Measurements from ENCODE around the gene PLXNA4. TPM values are rescaled to one million over a fixed set of nuclear protein-coding genes. Genes with fewer than 3 reads are reported as not detected.

PLXNA4 gene
- total and polyA plus RNA-seq, 9 of the 15 experiments (the other 6 are each of a cell fraction or from before 2014, with no cell fraction given), result under 0.01 to 0.09 TPM; not detected in 7

DNA sequence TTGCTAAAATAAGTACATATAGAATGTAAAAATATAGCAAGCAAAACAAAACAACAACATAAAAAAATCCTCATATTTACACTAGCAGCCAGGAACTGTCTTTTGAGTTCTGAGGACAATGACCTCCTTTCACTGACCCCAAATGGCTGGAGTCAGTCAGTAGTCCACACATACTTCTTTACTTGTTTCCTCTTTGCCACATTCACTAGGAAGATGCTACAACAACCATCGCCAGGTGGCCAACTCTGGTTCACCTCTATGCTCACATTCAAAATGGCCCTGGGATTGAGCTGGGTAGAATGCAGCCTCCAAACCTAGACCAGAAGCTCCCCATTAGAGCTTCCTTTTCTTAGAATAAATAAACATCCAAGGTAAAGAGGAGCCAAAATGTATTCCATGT, 356.2 kb downstream of the PLXNA4 start:
- H3K27me3 ChIP-seq (ENCODE audit: control insufficient read depth in 2 of 2, insufficient read depth in 2 of 2, low read length in 2 of 2), result peaks cover 0 to 11% of the 10 kb centered on the region in 2 experiments; a peak in 1 of 5 replicates
- ATAC-seq (no peak), DNase-seq (ENCODE audit: extremely low read depth in 1 of 4, low spot score in 3 of 4) (no peak), FAIRE-seq (no peak)
- H3K9ac ChIP-seq (ENCODE audit: insufficient read depth in 1 of 2, low read depth in 2 of 2, low read length in 2 of 2), result no peak overlapping the region
- H3K4me3 ChIP-seq, result no peak overlapping the region
- 0% methylated on average over 1 of the region's 1 CpG for WGBS (ENCODE audit: insufficient coverage, low coverage, missing lambda C conversion rate)
- no peak overlapping the region for H2AFZ ChIP-seq (ENCODE audit: low read depth, low read length)
- no peak overlapping the region for H3K4me2 ChIP-seq (ENCODE audit: insufficient read depth, low read length)
- BruUV-seq (replicated peaks), result no TSS peak
- intact Hi-C loops (cut with micrococcal nuclease) (no loop called here), in situ Hi-C loops (cut with MboI) (no loop called here)
- H4K20me1 ChIP-seq (replicated peaks; ENCODE audit: control insufficient read depth, insufficient read depth, low read length), result no peaks in the 10 kb centered on the region
- no peaks in the 10 kb centered on the region for H3K9me3 ChIP-seq (replicated peaks; ENCODE audit: control insufficient read depth, insufficient read depth, low read depth, low read length)
- peaks cover 4% of the 10 kb centered on the region for H3K9me1 ChIP-seq (ENCODE audit: control insufficient read depth, insufficient read depth, low read length)
- ChIA-PET POLR2A (interaction anchor here (0.7 to 1.5 kb wide), 2 partner anchors 12 to 466 kb away, joined by 3 read pairs; no protein-coding TSS in a partner anchor), CTCF (ENCODE audit: low intra/inter-chr PET ratio) (no interaction called here)
- no peaks in the 10 kb centered on the region for H3K36me3 ChIP-seq (ENCODE audit: control insufficient read depth, insufficient read depth, low read length)
- no peaks in the 10 kb centered on the region for H3K4me1 ChIP-seq (replicated peaks in 1 of 2; ENCODE audit: control insufficient read depth in 2 of 2, insufficient read depth in 2 of 2, low read length in 2 of 2)
- no peak overlapping the region for H3K27ac ChIP-seq (ENCODE audit: extremely low read depth, low read depth, low read length)
- H3K79me2 ChIP-seq (ENCODE audit: control insufficient read depth, insufficient read depth, low read length), result no peaks in the 10 kb centered on the region
- TF ChIP-seq FOXA1 (IDR thresholded peaks at IDR 0.05; ENCODE audit: borderline replicate concordance), result no peak
- TF ChIP-seq ZNF586 (CRISPR knock-in tag; conservative IDR thresholded peaks at IDR 0.05), result no peak
- TF ChIP-seq RBM22 (IDR thresholded peaks at IDR 0.05; ENCODE audit: low read depth, low read length, poor library complexity, severe bottlenecking), result no peak
- no peak for TF ChIP-seq KAT2B (IDR thresholded peaks at IDR 0.05; ENCODE audit: low read depth, low read length)
- no peak for TF ChIP-seq SMAD2 (IDR thresholded peaks at IDR 0.05; ENCODE audit: low read depth, low read length)
- no peak for TF ChIP-seq BRF1 (IDR thresholded peaks at IDR 0.05; ENCODE audit: borderline replicate concordance, extremely low read depth, insufficient read length)
- TF ChIP-seq, protein P1, sequence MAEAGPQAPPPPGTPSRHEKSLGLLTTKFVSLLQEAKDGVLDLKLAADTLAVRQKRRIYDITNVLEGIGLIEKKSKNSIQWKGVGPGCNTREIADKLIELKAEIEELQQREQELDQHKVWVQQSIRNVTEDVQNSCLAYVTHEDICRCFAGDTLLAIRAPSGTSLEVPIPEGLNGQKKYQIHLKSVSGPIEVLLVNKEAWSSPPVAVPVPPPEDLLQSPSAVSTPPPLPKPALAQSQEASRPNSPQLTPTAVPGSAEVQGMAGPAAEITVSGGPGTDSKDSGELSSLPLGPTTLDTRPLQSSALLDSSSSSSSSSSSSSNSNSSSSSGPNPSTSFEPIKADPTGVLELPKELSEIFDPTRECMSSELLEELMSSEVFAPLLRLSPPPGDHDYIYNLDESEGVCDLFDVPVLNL (CRISPR knock-in tag; IDR thresholded peaks at IDR 0.05; ENCODE audit: low read depth), result no peak
- TF ChIP-seq EP300 (IDR thresholded peaks at IDR 0.05; ENCODE audit: low read length), result no peak
- TF ChIP-seq, protein P2, sequence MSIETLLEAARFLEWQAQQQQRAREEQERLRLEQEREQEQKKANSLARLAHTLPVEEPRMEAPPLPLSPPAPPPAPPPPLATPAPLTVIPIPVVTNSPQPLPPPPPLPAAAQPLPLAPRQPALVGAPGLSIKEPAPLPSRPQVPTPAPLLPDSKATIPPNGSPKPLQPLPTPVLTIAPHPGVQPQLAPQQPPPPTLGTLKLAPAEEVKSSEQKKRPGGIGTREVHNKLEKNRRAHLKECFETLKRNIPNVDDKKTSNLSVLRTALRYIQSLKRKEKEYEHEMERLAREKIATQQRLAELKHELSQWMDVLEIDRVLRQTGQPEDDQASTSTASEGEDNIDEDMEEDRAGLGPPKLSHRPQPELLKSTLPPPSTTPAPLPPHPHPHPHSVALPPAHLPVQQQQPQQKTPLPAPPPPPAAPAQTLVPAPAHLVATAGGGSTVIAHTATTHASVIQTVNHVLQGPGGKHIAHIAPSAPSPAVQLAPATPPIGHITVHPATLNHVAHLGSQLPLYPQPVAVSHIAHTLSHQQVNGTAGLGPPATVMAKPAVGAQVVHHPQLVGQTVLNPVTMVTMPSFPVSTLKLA (conservative IDR thresholded peaks at IDR 0.05), result no peak
- TF ChIP-seq KDM1A (IDR thresholded peaks at IDR 0.05), result no peak
- no peak for TF ChIP-seq ZNF347 (CRISPR knock-in tag; IDR thresholded peaks at IDR 0.05; ENCODE audit: low read depth)
- TF ChIP-seq, protein P3, sequence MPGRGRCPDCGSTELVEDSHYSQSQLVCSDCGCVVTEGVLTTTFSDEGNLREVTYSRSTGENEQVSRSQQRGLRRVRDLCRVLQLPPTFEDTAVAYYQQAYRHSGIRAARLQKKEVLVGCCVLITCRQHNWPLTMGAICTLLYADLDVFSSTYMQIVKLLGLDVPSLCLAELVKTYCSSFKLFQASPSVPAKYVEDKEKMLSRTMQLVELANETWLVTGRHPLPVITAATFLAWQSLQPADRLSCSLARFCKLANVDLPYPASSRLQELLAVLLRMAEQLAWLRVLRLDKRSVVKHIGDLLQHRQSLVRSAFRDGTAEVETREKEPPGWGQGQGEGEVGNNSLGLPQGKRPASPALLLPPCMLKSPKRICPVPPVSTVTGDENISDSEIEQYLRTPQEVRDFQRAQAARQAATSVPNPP (IDR thresholded peaks at IDR 0.05; ENCODE audit: borderline replicate concordance, insufficient read depth, insufficient read length), result no peak
- TF ChIP-seq, protein P4, sequence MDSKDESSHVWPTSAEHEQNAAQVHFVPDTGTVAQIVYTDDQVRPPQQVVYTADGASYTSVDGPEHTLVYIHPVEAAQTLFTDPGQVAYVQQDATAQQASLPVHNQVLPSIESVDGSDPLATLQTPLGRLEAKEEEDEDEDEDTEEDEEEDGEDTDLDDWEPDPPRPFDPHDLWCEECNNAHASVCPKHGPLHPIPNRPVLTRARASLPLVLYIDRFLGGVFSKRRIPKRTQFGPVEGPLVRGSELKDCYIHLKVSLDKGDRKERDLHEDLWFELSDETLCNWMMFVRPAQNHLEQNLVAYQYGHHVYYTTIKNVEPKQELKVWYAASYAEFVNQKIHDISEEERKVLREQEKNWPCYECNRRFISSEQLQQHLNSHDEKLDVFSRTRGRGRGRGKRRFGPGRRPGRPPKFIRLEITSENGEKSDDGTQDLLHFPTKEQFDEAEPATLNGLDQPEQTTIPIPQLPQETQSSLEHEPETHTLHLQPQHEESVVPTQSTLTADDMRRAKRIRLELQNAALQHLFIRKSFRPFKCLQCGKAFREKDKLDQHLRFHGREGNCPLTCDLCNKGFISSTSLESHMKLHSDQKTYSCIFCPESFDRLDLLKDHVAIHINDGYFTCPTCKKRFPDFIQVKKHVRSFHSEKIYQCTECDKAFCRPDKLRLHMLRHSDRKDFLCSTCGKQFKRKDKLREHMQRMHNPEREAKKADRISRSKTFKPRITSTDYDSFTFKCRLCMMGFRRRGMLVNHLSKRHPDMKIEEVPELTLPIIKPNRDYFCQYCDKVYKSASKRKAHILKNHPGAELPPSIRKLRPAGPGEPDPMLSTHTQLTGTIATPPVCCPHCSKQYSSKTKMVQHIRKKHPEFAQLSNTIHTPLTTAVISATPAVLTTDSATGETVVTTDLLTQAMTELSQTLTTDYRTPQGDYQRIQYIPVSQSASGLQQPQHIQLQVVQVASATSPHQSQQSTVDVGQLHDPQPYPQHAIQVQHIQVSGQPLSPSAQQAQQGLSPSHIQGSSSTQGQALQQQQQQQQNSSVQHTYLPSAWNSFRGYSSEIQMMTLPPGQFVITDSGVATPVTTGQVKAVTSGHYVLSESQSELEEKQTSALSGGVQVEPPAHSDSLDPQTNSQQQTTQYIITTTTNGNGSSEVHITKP (IDR thresholded peaks at IDR 0.05; ENCODE audit: partially characterized antibody), result no peak
- TF ChIP-seq SUPT5H (IDR thresholded peaks at IDR 0.05), result no peak
